Stomach smooth muscle (tissue), 2 donors: Measurements from ENCODE around the gene EPHA1.
"Not testable (repeated sequence)": the region's sequence is repeated elsewhere in the genome, so short reads cannot be mapped to it uniquely, and the experiment has no call there.

Experiments used
- H3K27ac ChIP-seq: one replicate; pipeline ENCODE4 v1.7.0; 2013; ENCODE audit warnings: mild to moderate bottlenecking, low read length, inconsistent platforms
- H3K27me3 ChIP-seq, 2 donors: one replicate each; pipeline ENCODE4 v1.7.0; 2013; ENCODE audit warnings: low read length in 2 of 2; ENCODE audit not compliant: insufficient read depth in 2 of 2, control insufficient read depth in 1 of 2
- H3K36me3 ChIP-seq, 2 donors: one replicate each; pipeline ENCODE4 v1.7.0; 2013; ENCODE audit warnings: low read length in 2 of 2; ENCODE audit not compliant: control insufficient read depth in 2 of 2, insufficient read depth in 2 of 2
- H3K4me1 ChIP-seq: one replicate; pipeline ENCODE4 v1.7.0; 2013; ENCODE audit warnings: low read length; ENCODE audit not compliant: control insufficient read depth, insufficient read depth
- H3K4me3 ChIP-seq, 2 donors: one replicate each; pipeline ENCODE4 v1.7.0; 2013; ENCODE audit warnings: low read length in 2 of 2
- H3K9ac ChIP-seq, 2 donors: one replicate each; pipeline ENCODE4 v1.7.0; 2013; ENCODE audit warnings: low read length in 2 of 2, mild to moderate bottlenecking in 1 of 2
- H3K9me3 ChIP-seq, 2 donors: one replicate each; pipeline ENCODE4 v1.7.0; 2013; ENCODE audit warnings: low read length in 2 of 2; ENCODE audit not compliant: control insufficient read depth in 2 of 2
- donor health status: healthy.
- donor health status: Pancreatic carcinoma.

The EPHA1 gene

GRCh38 chr7:143431109-143431508 lies 22.5 kb upstream of the EPHA1 start:
- H3K27me3 ChIP-seq = no peaks in the 10 kb centered on the region
- no peak overlapping the region for H3K9ac ChIP-seq
- no peaks in the 10 kb centered on the region for H3K9me3 ChIP-seq
- H3K4me1 ChIP-seq = no peaks in the 10 kb centered on the region
- H3K27ac ChIP-seq = no peak overlapping the region
- no peak overlapping the region for H3K4me3 ChIP-seq
- H3K36me3 ChIP-seq = no peaks in the 10 kb centered on the region

GRCh38 chr7:143429770-143430698 lies 21.4 kb upstream of the EPHA1 start:
- Histone ChIP-seq H3K4me3 (no peak overlapping the region), H3K27ac (no peak overlapping the region), H3K27me3 (no peaks in the 10 kb centered on the region), H3K9ac (no peak overlapping the region), H3K36me3 (no peaks in the 10 kb centered on the region), H3K9me3 (no peaks in the 10 kb centered on the region), H3K4me1 (no peaks in the 10 kb centered on the region)

DNA sequence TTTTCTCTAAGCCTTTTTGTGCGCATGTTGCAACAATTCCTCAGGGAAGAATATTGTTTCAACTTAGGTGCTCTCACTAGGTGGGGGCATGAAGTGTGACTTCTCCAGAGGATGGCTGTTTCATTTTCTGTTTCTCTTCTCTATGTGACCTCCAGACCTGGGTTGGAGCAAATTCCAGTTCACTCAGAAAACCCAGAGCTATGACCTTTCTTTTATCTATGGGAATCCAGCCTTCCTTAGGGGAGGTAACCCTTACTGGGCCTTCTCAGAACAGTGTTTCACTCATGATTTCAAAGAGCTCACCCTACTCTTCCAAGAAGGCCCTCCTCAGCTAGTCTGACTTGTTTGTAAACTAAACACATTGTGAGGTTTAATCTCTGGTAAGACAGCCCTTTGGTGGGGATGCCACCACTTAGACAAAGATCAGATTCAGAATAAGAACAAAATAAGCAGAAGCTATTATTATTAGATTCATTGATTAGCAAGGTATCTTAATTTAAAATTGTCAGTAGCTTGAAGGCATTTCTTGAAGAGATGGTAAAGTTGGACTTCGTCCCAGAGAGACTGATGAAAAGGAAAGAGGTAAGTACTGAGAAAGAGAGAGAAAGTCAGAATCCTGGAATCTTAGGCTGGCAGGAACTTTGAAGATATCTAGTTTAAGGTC lies 18.0 kb upstream of the EPHA1 start:
- Histone ChIP-seq H3K27me3 (no peaks in the 10 kb centered on the region), H3K27ac (no peak overlapping the region), H3K4me3 (no peak overlapping the region), H3K36me3 (no peaks in the 10 kb centered on the region), H3K4me1 (no peaks in the 10 kb centered on the region), H3K9me3 (no peaks in the 10 kb centered on the region), H3K9ac (no peak overlapping the region)

DNA sequence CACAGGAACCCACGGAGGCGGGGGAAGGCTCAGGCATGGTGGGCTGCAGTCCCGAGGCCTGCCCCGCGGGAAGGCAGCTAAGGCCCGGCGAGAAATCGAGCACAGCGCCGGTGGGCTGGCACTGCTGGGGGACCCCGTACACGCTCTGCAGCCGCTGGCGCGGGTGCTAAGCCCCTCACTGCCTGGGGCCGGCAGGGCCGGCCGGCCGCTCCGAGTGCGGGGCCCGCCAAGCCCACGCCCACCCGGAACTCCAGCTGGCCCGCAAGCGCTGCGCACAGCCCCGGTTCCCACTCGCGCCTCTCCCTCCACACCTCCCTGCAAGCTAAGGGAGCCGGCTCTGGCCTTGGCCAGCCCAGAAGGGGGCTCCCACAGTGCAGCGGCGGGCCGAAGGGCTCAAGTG lies 15.8 kb upstream of the EPHA1 start:
- not testable (repeated sequence) for H3K4me1 ChIP-seq, H3K27ac ChIP-seq, H3K9me3 ChIP-seq, H3K27me3 ChIP-seq, H3K9ac ChIP-seq, H3K4me3 ChIP-seq, H3K36me3 ChIP-seq

DNA sequence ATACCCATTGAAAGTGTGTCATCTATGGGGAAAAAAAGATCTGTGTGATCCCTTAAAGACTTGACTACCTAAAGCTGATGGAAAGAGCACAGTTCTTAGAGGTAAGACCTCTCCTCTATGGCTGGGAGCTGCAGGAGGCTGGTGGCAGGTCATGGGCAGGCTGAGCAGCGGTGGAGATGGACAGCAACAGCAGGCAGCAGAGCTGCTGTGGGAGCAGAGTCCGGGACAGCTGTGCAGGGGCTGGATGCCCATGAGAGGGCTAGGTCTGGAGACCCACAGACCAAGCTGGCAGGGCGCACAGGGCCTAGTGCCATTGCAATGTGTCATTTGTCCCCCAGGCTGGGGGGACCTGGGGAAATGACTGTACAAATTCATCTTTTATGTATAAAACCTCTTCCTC lies 13.4 kb upstream of the EPHA1 start:
- Histone ChIP-seq H3K9me3 (no peaks in the 10 kb centered on the region), H3K9ac (no peak overlapping the region), H3K27me3 (peaks cover 0 to 2% of the 10 kb centered on the region in 2 donors), H3K4me3 (no peak overlapping the region), H3K4me1 (no peaks in the 10 kb centered on the region), H3K27ac (no peak overlapping the region), H3K36me3 (no peaks in the 10 kb centered on the region)

DNA sequence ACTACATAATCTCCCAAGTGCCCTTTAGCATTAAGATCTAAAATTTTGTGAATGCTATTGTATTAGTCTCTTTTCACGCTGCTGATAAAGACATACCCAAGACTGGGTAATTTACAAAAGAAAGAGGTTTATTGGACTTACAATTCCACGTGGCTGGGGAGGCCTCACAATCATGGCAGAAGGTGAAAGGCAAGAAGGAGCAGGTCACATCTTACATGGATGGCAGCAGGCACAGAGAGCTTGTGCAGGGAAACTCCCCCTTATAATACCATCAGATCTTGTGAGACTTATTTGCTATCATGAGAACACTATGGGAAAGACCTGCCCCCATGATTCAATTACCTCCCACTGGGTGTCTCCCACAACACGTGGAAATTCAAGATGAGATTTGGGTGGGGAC lies 12.0 kb upstream of the EPHA1 start:
- not testable (repeated sequence) for H3K4me3 ChIP-seq, H3K4me1 ChIP-seq, H3K27me3 ChIP-seq, H3K9ac ChIP-seq, H3K36me3 ChIP-seq, H3K9me3 ChIP-seq, H3K27ac ChIP-seq

GRCh38 chr7:143419880-143420279 lies 11.2 kb upstream of the EPHA1 start:
- Histone ChIP-seq H3K9me3 (no peaks in the 10 kb centered on the region), H3K27ac (no peak overlapping the region)

DNA sequence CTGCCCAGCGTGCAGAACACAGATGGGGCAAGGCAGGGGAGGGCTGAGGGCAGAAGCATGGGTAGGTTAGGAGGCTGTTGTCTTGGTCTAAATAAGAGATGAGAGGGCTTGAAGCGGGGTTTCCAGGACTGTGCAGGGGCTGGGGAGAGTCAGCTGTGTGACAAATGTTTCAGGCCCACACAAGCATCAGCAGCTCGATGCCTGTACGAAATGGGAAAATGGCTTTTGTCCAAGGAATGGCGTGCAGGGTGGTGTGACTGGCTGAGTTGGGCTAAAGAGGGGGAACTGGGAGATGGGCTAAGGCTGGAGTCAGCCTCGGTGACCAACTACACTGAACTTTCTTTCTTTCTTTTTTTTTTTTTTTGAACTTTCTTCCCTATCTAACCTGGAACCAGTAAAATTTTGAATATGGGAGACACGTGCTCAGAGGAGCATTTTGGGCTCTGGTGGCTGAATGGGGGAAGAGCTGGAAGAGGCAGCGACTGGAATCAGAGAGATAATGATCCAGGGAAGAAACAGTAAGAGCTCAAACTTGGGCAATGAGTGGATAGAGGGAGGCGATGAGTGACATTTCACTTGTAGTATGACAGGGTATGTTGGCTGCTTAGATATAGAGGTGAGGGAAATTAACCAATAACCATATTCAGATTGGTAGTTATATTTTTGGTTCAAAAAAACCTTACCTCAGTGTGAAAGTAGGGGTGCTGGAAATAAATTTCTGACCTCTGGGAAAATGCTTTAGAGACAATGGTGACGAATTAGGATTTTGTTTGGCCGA lies 10.2 kb upstream of the EPHA1 start:
- no peaks in the 10 kb centered on the region for H3K4me1 ChIP-seq
- peaks cover 0 to 2% of the 10 kb centered on the region in 2 donors for H3K27me3 ChIP-seq
- no peak overlapping the region for H3K9ac ChIP-seq
- no peak overlapping the region for H3K27ac ChIP-seq
- H3K9me3 ChIP-seq = no peaks in the 10 kb centered on the region
- H3K36me3 ChIP-seq = no peaks in the 10 kb centered on the region
- H3K4me3 ChIP-seq = no peak overlapping the region

More at GRCh38 chr7:143419880-143420279, 11.2 kb upstream of the EPHA1 start:
- Histone ChIP-seq H3K4me3 (no peak overlapping the region), H3K36me3 (no peaks in the 10 kb centered on the region), H3K27me3 (peaks cover 0 to 2% of the 10 kb centered on the region in 2 donors), H3K4me1 (no peaks in the 10 kb centered on the region), H3K9ac (no peak overlapping the region)

DNA sequence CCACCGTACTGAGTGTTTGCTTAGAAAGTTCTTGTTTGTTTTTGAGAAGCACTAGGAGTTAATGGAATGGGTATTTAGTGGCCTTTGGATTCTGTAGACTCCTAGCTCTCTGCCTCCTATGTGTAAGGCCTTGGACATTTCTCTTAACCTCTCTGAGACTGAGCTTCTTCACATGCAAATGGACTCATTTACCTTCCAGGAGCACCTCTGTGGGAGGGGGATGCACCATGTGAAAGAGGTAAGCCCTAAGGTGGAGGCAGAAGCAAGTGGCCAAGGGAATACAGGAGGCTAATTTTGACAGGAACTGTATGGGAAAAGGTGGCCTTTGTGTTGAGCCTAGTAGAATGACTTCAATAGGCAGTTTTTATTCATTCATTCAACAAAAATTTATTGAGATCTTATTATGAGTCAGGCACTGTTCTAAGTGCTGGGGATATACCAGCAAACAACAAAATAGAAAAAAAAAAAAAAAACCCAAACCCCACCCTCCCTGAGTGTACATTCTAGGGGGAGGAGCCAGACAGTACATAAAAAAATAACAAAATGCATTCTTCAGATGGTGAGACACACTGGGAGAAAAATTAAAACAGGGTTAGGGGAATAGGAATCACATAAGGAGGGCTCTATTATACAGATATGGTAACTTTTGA lies 9.2 kb upstream of the EPHA1 start:
- no peak overlapping the region for H3K4me3 ChIP-seq
- no peaks in the 10 kb centered on the region for H3K36me3 ChIP-seq
- H3K9me3 ChIP-seq = no peaks in the 10 kb centered on the region
- H3K9ac ChIP-seq = no peak overlapping the region
- peaks cover 0 to 2% of the 10 kb centered on the region in 2 donors for H3K27me3 ChIP-seq
- no peaks in the 10 kb centered on the region for H3K4me1 ChIP-seq
- no peak overlapping the region for H3K27ac ChIP-seq

DNA sequence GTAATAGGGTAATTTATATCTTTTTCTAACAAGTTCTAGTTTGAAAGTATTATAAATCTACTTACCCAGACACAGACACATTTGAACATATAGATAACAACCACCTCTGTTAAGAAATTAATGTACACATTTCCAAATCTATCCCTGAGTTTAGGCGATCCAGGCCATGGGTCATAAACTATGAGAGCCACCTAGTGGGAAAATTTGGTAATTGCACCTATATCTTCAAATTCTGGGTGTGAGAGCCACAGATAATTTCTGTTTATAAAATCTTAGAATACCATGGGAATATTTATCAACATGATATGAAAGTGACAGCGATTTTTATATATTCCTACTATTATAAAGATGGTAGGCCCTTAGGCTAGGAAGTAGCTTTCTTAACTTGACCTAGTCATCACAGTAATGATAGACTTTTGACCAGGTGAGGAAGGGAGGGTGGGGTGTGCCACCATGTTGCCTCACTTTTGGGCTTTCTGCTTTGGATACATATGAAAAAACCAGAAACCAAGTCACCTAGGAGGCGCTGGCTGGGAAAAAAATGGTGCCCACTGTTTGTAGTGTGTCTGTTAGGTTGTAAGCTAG lies 8.0 kb upstream of the EPHA1 start:
- Histone ChIP-seq H3K4me3 (no peak overlapping the region), H3K27ac (no peak overlapping the region), H3K27me3 (peaks cover 0 to 2% of the 10 kb centered on the region in 2 donors), H3K36me3 (no peaks in the 10 kb centered on the region), H3K9ac (no peak overlapping the region), H3K4me1 (no peaks in the 10 kb centered on the region), H3K9me3 (no peaks in the 10 kb centered on the region)
